ENCODE measurements around the gene LHFPL2. TPM values are rescaled to one million over a fixed set of nuclear protein-coding genes. Genes with fewer than 3 reads are reported as not detected.

The LHFPL2 gene
- polyA plus RNA-seq, 2 donors, result 0.84 to 1.4 TPM

DNA sequence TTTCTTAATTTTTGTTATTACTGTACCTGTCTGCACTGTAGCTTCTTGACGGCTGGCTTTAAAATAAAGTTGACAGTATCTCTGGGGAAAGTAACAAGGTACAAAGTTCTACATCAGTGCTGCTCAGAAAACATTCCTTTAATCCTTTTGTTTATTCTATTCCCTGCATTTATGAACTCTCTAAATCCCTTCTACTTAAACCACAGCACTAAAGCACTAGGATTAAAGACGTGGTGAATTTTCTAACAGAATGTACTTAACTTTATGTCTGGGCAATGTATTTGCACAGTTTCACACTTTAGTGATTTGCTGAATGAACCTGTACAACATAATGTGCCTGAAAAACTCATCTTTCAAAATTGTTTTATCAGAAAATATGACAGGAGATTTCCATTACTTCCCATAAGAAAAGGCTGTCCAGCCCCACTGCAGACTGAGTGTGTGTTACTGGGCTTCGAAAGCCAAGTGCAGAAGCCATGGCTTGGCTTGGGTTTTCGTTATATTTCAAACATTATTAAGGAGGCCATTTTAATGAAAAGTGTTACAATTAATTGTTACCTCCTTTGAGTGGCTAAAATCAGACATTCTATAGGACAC is 43.8 kb downstream of the LHFPL2 start:
- 46 to 47% methylated on average over 4 of the region's 4 CpGs for WGBS, 2 donors
- H3K27me3 ChIP-seq (ENCODE audit: control insufficient read depth in 1 of 2, insufficient read depth in 2 of 2, low read length in 2 of 2), result no peaks in the 10 kb centered on the region
- H3K4me3 ChIP-seq (ENCODE audit: low read depth in 1 of 2, low read length in 2 of 2), result no peak overlapping the region
- H3K9me3 ChIP-seq (ENCODE audit: control insufficient read depth in 2 of 2, insufficient read depth in 1 of 2, low read depth in 1 of 2, low read length in 1 of 2), result no peaks in the 10 kb centered on the region
- no peak overlapping the region for H3K27ac ChIP-seq (ENCODE audit: low read depth in 2 of 2, low read length in 1 of 2)
- H3K36me3 ChIP-seq (ENCODE audit: control insufficient read depth in 2 of 2, insufficient read depth in 2 of 2, low read length in 1 of 2), result no peaks in the 10 kb centered on the region
- H3K4me1 ChIP-seq (ENCODE audit: control insufficient read depth in 2 of 2, insufficient read depth in 2 of 2, low read length in 1 of 2), result peaks cover 0 to 2% of the 10 kb centered on the region in 2 donors

DNA sequence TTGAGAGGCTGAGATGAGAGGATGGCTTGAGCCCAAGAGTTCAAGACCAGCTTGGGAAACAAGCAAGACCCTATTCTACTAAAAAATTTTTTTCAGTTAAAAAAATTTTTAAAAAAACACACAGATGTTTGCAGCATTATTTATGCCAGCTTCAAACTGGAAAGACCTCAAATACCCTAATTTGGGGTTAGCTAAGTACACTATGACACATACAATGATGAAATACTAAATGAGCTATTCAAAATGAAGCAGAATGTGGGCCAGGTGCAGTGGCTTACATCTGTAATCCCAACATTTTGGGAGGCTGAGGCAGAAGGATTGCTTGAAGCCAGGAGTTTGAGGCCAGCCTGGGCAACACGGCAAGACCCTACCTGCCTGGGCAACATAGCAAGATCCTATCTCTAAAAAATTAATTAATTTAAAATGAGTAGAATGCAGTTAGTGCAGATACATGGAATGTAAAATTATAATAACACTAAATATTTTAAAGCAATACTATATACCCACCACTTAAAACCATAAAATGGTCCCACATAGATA is 44.9 kb downstream of the LHFPL2 start:
- WGBS, 2 donors, result 94 to 98% methylated on average over 1 of the region's 1 CpG
- H3K27ac ChIP-seq (ENCODE audit: low read depth in 2 of 2, low read length in 1 of 2), result no peak overlapping the region
- H3K4me3 ChIP-seq (ENCODE audit: low read depth in 1 of 2, low read length in 2 of 2), result no peak overlapping the region
- H3K27me3 ChIP-seq (ENCODE audit: control insufficient read depth in 1 of 2, insufficient read depth in 2 of 2, low read length in 2 of 2), result no peaks in the 10 kb centered on the region
- no peaks in the 10 kb centered on the region for H3K36me3 ChIP-seq (ENCODE audit: control insufficient read depth in 2 of 2, insufficient read depth in 2 of 2, low read length in 1 of 2)
- peaks cover 0 to 2% of the 10 kb centered on the region in 2 donors for H3K4me1 ChIP-seq (ENCODE audit: control insufficient read depth in 2 of 2, insufficient read depth in 2 of 2, low read length in 1 of 2)
- H3K9me3 ChIP-seq (ENCODE audit: control insufficient read depth in 2 of 2, insufficient read depth in 1 of 2, low read depth in 1 of 2, low read length in 1 of 2), result no peaks in the 10 kb centered on the region

DNA sequence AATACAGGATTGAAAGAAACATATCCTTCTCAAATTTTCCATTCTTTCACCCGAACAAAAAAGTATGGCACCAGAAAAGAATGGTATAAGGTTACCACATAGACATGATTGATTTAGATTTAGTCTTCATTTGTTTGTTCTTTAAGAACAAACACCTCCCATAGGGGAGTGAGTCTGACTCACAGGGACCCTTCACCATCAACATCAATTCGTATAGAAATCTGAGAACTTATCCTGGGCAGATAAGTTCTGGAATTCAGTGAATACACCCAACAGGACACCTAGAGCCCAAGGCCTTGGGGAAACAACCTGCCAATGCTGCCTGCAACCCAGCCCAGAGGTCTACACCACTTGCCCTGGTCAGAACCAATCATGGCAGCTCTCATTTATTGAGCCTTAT is 46.2 kb downstream of the LHFPL2 start:
- WGBS, 2 donors, result 79 to 84% methylated on average over 2 of the region's 2 CpGs
- Histone ChIP-seq H3K27me3 (ENCODE audit: control insufficient read depth in 1 of 2, insufficient read depth in 2 of 2, low read length in 2 of 2) (no peaks in the 10 kb centered on the region), H3K36me3 (ENCODE audit: control insufficient read depth in 2 of 2, insufficient read depth in 2 of 2, low read length in 1 of 2) (no peaks in the 10 kb centered on the region), H3K4me1 (ENCODE audit: control insufficient read depth in 2 of 2, insufficient read depth in 2 of 2, low read length in 1 of 2) (peaks cover 0 to 2% of the 10 kb centered on the region in 2 donors), H3K4me3 (ENCODE audit: low read depth in 1 of 2, low read length in 2 of 2) (no peak overlapping the region), H3K27ac (ENCODE audit: low read depth in 2 of 2, low read length in 1 of 2) (no peak overlapping the region), H3K9me3 (ENCODE audit: control insufficient read depth in 2 of 2, insufficient read depth in 1 of 2, low read depth in 1 of 2, low read length in 1 of 2) (no peaks in the 10 kb centered on the region)

DNA sequence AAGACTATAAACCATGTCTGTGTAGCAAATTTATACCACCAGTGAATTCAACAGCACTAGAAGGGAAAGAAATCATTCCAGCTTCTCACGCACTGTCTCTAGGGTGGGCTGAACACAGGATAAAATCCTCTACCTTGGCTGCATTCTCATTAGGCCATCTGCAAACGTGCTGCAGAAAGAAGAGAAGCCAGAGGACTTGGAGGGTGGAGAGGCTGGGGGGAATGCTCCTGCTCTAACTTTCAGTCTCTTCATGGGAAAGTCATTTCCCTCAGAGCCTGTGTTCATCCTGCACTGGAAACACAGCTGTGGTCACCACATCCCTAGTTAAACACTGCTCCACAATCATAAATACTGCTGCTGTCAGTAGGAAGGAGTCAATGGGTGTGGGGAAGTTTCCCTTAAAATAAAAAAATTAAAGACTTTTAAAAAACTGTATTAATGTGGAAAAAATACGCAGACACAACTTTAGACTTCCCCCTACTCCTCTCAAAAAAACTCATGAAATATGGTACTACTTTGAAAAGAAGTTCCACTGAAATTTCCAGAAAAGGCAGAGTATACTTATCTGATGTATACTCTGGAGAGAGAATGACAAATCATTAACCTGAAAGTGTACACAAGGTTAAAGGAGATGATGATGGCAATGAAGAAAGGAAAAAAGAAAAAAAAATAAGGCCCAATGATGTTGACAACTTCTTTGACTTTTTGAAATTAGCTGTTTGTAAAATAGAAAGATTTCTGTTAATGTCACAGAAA is 46.8 kb downstream of the LHFPL2 start:
- Histone ChIP-seq H3K36me3 (ENCODE audit: control insufficient read depth in 2 of 2, insufficient read depth in 2 of 2, low read length in 1 of 2) (no peaks in the 10 kb centered on the region), H3K4me1 (ENCODE audit: control insufficient read depth in 2 of 2, insufficient read depth in 2 of 2, low read length in 1 of 2) (peaks cover 0 to 2% of the 10 kb centered on the region in 2 donors), H3K4me3 (ENCODE audit: low read depth in 1 of 2, low read length in 2 of 2) (no peak overlapping the region), H3K9me3 (ENCODE audit: control insufficient read depth in 2 of 2, insufficient read depth in 1 of 2, low read depth in 1 of 2, low read length in 1 of 2) (no peaks in the 10 kb centered on the region), H3K27me3 (ENCODE audit: control insufficient read depth in 1 of 2, insufficient read depth in 2 of 2, low read length in 2 of 2) (no peaks in the 10 kb centered on the region), H3K27ac (ENCODE audit: low read depth in 2 of 2, low read length in 1 of 2) (no peak overlapping the region)
- 78 to 79% methylated on average over 3 of the region's 3 CpGs for WGBS, 2 donors

DNA sequence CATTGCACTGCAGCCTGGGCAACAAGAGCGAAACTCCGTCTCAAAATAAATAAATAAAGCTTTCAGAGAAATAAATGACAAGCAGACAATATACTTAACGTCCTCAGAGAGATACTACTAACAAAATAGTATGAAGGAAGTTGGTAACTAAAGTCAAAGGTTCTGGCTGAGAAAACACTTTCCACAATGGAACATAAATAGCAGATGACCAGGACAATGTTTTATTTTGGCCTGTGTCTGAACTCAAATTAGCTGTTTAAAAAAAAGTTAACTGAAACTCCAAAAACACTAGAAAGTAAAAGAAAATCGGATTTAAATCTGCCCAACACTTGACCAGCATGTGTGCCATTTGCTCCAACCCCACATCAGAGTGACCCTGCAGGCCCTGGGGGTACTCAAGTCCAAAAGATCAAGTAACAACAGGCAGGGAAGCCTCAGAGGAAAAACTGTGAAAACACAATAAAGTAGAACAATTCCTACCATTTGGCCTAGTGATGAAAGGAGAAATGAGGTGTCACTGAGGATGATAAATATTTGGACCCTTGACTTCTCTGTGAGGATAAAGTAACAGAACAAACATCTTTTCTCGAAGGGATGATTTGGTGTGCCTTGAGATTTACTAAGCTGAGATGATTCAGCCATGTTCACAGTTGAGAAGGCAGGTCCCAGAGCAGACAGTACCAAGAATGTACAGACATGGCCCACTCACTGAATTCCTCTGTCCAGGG is 47.7 kb downstream of the LHFPL2 start:
- Histone ChIP-seq H3K27ac (ENCODE audit: low read depth in 2 of 2, low read length in 1 of 2) (no peak overlapping the region), H3K27me3 (ENCODE audit: control insufficient read depth in 1 of 2, insufficient read depth in 2 of 2, low read length in 2 of 2) (no peaks in the 10 kb centered on the region), H3K36me3 (ENCODE audit: control insufficient read depth in 2 of 2, insufficient read depth in 2 of 2, low read length in 1 of 2) (no peaks in the 10 kb centered on the region), H3K4me3 (ENCODE audit: low read depth in 1 of 2, low read length in 2 of 2) (no peak overlapping the region), H3K9me3 (ENCODE audit: control insufficient read depth in 2 of 2, insufficient read depth in 1 of 2, low read depth in 1 of 2, low read length in 1 of 2) (no peaks in the 10 kb centered on the region), H3K4me1 (ENCODE audit: control insufficient read depth in 2 of 2, insufficient read depth in 2 of 2, low read length in 1 of 2) (peaks cover 0 to 2% of the 10 kb centered on the region in 2 donors)
- WGBS, 2 donors, result 73 to 74% methylated on average over 5 of the region's 5 CpGs

DNA sequence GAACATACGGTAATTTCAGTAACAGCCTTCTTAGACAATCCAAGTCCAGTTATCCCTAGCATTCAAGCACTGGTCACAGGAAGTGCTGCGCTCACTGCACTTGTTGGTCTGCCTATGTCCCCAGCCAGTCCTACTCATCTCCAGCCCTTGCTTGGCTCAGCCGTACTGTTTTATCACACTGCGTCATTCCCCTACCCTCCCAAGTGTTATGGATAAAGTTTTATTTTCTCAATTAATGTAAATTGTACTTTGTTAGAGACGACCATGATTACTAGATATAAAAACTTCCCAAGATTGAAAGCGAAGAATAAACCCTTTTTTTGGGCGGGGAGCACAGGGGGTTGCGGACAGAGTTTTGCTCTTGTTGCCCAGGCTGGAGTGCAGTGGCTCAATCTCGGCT is 49.6 kb downstream of the LHFPL2 start:
- Histone ChIP-seq H3K4me3 (ENCODE audit: low read depth in 1 of 2, low read length in 2 of 2) (no peak overlapping the region), H3K9me3 (ENCODE audit: control insufficient read depth in 2 of 2, insufficient read depth in 1 of 2, low read depth in 1 of 2, low read length in 1 of 2) (no peaks in the 10 kb centered on the region), H3K27ac (ENCODE audit: low read depth in 2 of 2, low read length in 1 of 2) (no peak overlapping the region), H3K4me1 (ENCODE audit: control insufficient read depth in 2 of 2, insufficient read depth in 2 of 2, low read length in 1 of 2) (no peaks in the 10 kb centered on the region), H3K27me3 (ENCODE audit: control insufficient read depth in 1 of 2, insufficient read depth in 2 of 2, low read length in 2 of 2) (no peaks in the 10 kb centered on the region), H3K36me3 (ENCODE audit: control insufficient read depth in 2 of 2, insufficient read depth in 2 of 2, low read length in 1 of 2) (no peaks in the 10 kb centered on the region)
- WGBS, 2 donors, result 95 to 97% methylated on average over 9 of the region's 9 CpGs

DNA sequence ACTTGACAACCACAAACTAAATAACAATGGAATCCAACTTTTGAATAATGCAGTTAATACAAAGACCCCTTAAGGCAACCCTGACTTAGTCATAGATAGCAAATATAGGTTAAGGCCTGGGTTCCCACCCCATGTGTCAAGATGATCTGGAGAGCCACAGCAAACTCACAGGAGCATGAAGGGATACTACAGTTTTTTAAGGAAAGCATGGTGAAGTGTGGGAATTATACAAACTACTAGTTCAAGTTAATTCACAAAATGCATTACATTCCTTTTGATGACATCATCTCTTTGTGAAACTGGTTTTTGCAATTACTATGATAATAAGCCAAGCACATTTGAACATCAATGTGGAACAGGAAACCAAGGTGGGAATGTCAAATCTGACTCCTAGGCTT is 50.6 kb downstream of the LHFPL2 start:
- Histone ChIP-seq H3K27me3 (ENCODE audit: control insufficient read depth in 1 of 2, insufficient read depth in 2 of 2, low read length in 2 of 2) (no peaks in the 10 kb centered on the region), H3K36me3 (ENCODE audit: control insufficient read depth in 2 of 2, insufficient read depth in 2 of 2, low read length in 1 of 2) (no peaks in the 10 kb centered on the region), H3K9me3 (ENCODE audit: control insufficient read depth in 2 of 2, insufficient read depth in 1 of 2, low read depth in 1 of 2, low read length in 1 of 2) (no peaks in the 10 kb centered on the region), H3K27ac (ENCODE audit: low read depth in 2 of 2, low read length in 1 of 2) (no peak overlapping the region), H3K4me1 (ENCODE audit: control insufficient read depth in 2 of 2, insufficient read depth in 2 of 2, low read length in 1 of 2) (peaks cover 0 to 3% of the 10 kb centered on the region in 2 donors), H3K4me3 (ENCODE audit: low read depth in 1 of 2, low read length in 2 of 2) (no peak overlapping the region)

DNA sequence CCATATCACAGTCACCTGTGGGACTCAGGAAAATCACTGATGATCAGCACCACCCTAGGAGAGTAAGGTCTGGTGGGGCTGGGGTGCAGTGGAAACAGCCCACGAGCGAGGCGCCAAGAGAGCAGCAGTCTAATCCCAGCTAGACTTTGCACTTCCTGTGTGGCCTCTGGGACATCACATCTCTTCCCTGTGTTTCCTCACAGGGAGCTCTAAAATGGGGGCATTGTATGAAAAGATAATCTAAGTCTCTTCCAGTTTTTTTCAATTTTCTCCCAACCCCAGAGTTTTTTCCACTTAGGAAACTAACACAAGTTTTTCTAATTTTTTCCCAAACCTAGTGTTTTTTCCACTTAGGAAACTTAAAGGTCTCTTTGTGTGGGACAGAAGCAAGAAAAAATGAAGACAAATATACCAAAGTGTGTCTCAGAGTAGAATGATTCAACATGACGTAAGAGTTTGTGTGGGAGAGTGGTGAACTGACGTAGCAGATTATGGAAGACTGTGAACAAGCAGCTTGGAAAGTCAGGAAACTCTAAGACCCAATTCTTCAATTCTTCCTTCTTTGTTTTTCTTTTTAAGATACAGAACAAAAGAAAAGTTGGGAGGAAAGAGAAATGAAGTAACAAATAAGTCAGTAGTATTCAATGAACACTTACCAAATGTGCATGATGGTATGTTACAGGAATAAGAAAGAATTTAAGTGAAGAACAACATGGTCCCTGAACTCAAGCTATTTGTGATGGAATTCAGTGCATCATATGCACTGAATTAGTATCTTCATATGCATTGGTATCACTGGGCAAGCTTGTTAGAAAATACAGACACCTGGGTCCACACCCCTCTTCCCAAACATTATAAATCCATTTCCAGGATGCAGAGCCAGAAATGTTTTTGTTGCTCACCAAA is 51.3 kb downstream of the LHFPL2 start:
- 69 to 71% methylated on average over 5 of the region's 5 CpGs for WGBS, 2 donors
- peaks cover 0 to 4% of the 10 kb centered on the region in 2 donors for H3K4me1 ChIP-seq (ENCODE audit: control insufficient read depth in 2 of 2, insufficient read depth in 2 of 2, low read length in 1 of 2)

DNA sequence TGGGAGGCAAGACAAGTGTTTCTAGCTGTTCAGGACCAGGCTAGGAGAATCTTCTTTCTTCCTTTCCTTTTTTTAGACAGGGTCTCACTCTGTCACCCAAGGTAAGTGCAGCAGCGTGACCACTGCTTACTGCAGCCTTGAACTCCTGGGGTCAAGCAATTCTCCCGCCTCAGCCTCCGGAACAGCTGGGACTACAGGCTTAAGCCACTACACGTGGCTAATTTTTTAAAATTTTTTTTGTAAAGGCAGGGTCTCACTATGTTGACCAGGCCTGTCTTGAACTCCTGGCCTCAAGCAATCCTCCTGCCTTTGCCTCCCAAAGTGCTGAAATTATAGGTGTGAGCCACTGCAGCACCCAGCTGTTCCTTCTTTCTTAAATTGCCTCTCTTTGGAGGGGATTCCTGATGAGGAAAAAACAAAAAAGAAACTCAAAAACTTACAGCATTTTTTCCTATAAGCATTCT is 53.1 kb downstream of the LHFPL2 start:
- Histone ChIP-seq H3K36me3 (ENCODE audit: control insufficient read depth in 2 of 2, insufficient read depth in 2 of 2, low read length in 1 of 2) (no peaks in the 10 kb centered on the region), H3K27me3 (ENCODE audit: control insufficient read depth in 1 of 2, insufficient read depth in 2 of 2, low read length in 2 of 2) (no peaks in the 10 kb centered on the region), H3K27ac (ENCODE audit: low read depth in 2 of 2, low read length in 1 of 2) (peak overlapping the region in 1 of 2 donors; percentile 26), H3K9me3 (ENCODE audit: control insufficient read depth in 2 of 2, insufficient read depth in 1 of 2, low read depth in 1 of 2, low read length in 1 of 2) (no peaks in the 10 kb centered on the region), H3K4me1 (ENCODE audit: control insufficient read depth in 2 of 2, insufficient read depth in 2 of 2, low read length in 1 of 2) (peaks cover 2 to 4% of the 10 kb centered on the region in 2 donors), H3K4me3 (ENCODE audit: low read depth in 1 of 2, low read length in 2 of 2) (no peak overlapping the region)
- 61 to 63% methylated on average over 4 of the region's 4 CpGs for WGBS, 2 donors

More for the DNA sequence above, 51.3 kb downstream of the LHFPL2 start:
- Histone ChIP-seq H3K27me3 (ENCODE audit: control insufficient read depth in 1 of 2, insufficient read depth in 2 of 2, low read length in 2 of 2) (no peaks in the 10 kb centered on the region), H3K4me3 (ENCODE audit: low read depth in 1 of 2, low read length in 2 of 2) (no peak overlapping the region), H3K9me3 (ENCODE audit: control insufficient read depth in 2 of 2, insufficient read depth in 1 of 2, low read depth in 1 of 2, low read length in 1 of 2) (no peaks in the 10 kb centered on the region), H3K36me3 (ENCODE audit: control insufficient read depth in 2 of 2, insufficient read depth in 2 of 2, low read length in 1 of 2) (no peaks in the 10 kb centered on the region), H3K27ac (ENCODE audit: low read depth in 2 of 2, low read length in 1 of 2) (no peak overlapping the region)

All from esophagus (tissue), 2 donors.